Heart left ventricle (tissue), 13 donors: Measurements from ENCODE around the gene CPM.

Experiments
- POLR2A ChIP-seq, 2 donors: fragments of 450-650 bp; IDR thresholded peaks; one replicate each; pipeline ENCODE4 v1.6.1; 2017; ENCODE audit warnings: antibody characterized with exemption in 2 of 2, mild to moderate bottlenecking in 2 of 2, moderate library complexity in 2 of 2
- TF ChIP-seq, protein P1 (sequence below), 12 donors: fragments of 200-600 bp; sonication (generic) in 4 of 12; IDR thresholded peaks; one replicate each; pipeline versions ENCODE4 v1.5.0 to v1.8.0; 2018 to 2022; ENCODE audit warnings: antibody characterized with exemption in 12 of 12, mild to moderate bottlenecking in 5 of 12
- donor health status: ischemic (EF 13 %, LVEDD 7.1; RV severe dilation, severe dysfunction).
- donor health status: DM: no; HTN: yes; CAD: no.
- donor health status: DM: no; HTN: no; CAD: no.
- donor health status: ischemic (EF 25% LVEDD 6.9; RV normal size, moderate dysfunction).
- donor health status: ischemic (EF 25% LVEDD 5.7; RV mildly dilated, moderate dysfunction).
- donor health status: ischemic (EF 35%, LVEDD 5.7; RV mildly dilated, moderate dysfunction).
- donor health status: nonischemic (EF 11% LVEDD 7.7; RV severe dilation, severe dysfunction).
- donor health status: DM: yes; HTN: yes; CAD: no.
- donor health status: PGD.
- donor health status: ischemic (EF 29% LVEDD 5.4; RV normal size, mild dysfunction).
- donor health status: nonischemic (EF 23%, LVEDD 6.1; RV moderate dilation, normal function).

DNA sequence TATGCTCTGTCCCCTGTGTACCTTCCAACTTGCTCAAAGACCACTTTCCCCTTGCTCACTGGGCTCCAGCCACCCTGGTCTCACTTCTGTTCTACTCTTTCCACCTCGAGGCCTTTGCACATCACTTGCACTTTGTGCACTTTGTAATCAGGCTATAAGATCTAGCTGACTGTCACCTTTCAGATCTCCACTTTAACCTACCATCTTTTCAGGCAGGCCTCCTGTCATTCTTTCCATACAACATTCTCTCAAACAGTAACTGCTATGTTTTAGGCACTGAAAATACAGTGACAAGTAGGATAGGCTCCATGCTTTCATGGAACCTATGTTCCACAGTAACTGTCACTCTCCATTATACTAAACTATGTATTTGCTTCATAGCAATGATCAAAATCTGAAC is 14.0 kb downstream of the CPM start:
- TF ChIP-seq, protein P1, sequence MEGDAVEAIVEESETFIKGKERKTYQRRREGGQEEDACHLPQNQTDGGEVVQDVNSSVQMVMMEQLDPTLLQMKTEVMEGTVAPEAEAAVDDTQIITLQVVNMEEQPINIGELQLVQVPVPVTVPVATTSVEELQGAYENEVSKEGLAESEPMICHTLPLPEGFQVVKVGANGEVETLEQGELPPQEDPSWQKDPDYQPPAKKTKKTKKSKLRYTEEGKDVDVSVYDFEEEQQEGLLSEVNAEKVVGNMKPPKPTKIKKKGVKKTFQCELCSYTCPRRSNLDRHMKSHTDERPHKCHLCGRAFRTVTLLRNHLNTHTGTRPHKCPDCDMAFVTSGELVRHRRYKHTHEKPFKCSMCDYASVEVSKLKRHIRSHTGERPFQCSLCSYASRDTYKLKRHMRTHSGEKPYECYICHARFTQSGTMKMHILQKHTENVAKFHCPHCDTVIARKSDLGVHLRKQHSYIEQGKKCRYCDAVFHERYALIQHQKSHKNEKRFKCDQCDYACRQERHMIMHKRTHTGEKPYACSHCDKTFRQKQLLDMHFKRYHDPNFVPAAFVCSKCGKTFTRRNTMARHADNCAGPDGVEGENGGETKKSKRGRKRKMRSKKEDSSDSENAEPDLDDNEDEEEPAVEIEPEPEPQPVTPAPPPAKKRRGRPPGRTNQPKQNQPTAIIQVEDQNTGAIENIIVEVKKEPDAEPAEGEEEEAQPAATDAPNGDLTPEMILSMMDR (IDR thresholded peaks at IDR 0.05), result no peak
- no peak for TF ChIP-seq POLR2A (IDR thresholded peaks at IDR 0.05)
